GM23338 (cell line): ENCODE data around the gene APC2. TPM values are rescaled to one million over a fixed set of nuclear protein-coding genes. Genes with fewer than 3 reads are reported as not detected.

Source experiments
- ATAC-seq: fragments of 200-7000 bp; cut with Tn5 transposase; 3 replicates; pipeline ENCODE4 v1.9.1; 2020
- DNase-seq: peaks from one replicate; pipeline ENCODE4 v3.0.0-alpha.2; 2015; ENCODE audit warnings: low spot score
- H2AFZ ChIP-seq: fragments of 200-600 bp; sonication (generic); 2 replicates; pipeline ENCODE4 v1.8.0; 2016; ENCODE audit warnings: antibody characterized with exemption, mild to moderate bottlenecking, moderate library complexity
- H3F3A ChIP-seq: fragments of 200-600 bp; sonication (generic); replicated peaks from 2 replicates; pipeline ENCODE4 v1.8.0; 2017; ENCODE audit warnings: antibody characterized with exemption, mixed run types, low read depth
- H3K27ac ChIP-seq: fragments of 200-600 bp; sonication (generic); 2 replicates; pipeline ENCODE4 v1.6.1; 2016; ENCODE audit warnings: low read depth
- H3K27me3 ChIP-seq: fragments of 200-600 bp; sonication (generic); 2 replicates; pipeline ENCODE4 v1.8.0; 2016; ENCODE audit warnings: mild to moderate bottlenecking, mixed run types, moderate library complexity; ENCODE audit not compliant: insufficient read depth
- H3K36me3 ChIP-seq: fragments of 200-600 bp; sonication (generic); 2 replicates; pipeline ENCODE4 v1.8.0; 2016; ENCODE audit warnings: mild to moderate bottlenecking; ENCODE audit not compliant: insufficient read depth
- H3K4me1 ChIP-seq: fragments of 200-600 bp; sonication (generic); 2 replicates; pipeline ENCODE4 v1.8.0; 2016; ENCODE audit warnings: mild to moderate bottlenecking, moderate library complexity; ENCODE audit not compliant: insufficient read depth
- H3K4me2 ChIP-seq: fragments of 200-600 bp; sonication (generic); 2 replicates; pipeline ENCODE4 v1.7.1; 2017; ENCODE audit warnings: mixed run types
- H3K4me3 ChIP-seq: fragments of 200-600 bp; sonication (generic); 2 replicates; pipeline ENCODE4 v1.6.1; 2016; ENCODE audit warnings: mixed run types
- H3K79me2 ChIP-seq: fragments of 200-600 bp; sonication (generic); replicated peaks from 2 replicates; pipeline ENCODE4 v1.8.0; 2017; ENCODE audit warnings: mild to moderate bottlenecking; ENCODE audit not compliant: insufficient read depth
- H3K9me2 ChIP-seq: fragments of 200-600 bp; sonication (generic); 2 replicates; pipeline ENCODE4 v1.8.0; 2017; ENCODE audit not compliant: insufficient read depth
- H4K20me1 ChIP-seq: fragments of 200-600 bp; sonication (generic); replicated peaks from 2 replicates; pipeline ENCODE4 v1.8.0; 2017; ENCODE audit warnings: mild to moderate bottlenecking; ENCODE audit not compliant: insufficient read depth
- H3K27ac Mint-ChIP-seq: 2 replicates; pipeline ENCODE4 v1.8.0; 2020; ENCODE audit warnings: inconsistent platforms, mild to moderate bottlenecking, moderate library complexity, mixed read lengths
- H3K27me3 Mint-ChIP-seq: 3 replicates; pipeline ENCODE4 v1.8.0; 2022; ENCODE audit warnings: low read depth, mild to moderate bottlenecking, moderate library complexity, mixed read lengths, inconsistent platforms; ENCODE audit not compliant: insufficient read depth, poor library complexity
- H3K36me3 Mint-ChIP-seq: 3 replicates; pipeline ENCODE4 v1.8.0; 2021; ENCODE audit warnings: low read depth, mild to moderate bottlenecking, inconsistent platforms, moderate library complexity, mixed read lengths
- H3K4me1 Mint-ChIP-seq: 3 replicates; pipeline ENCODE4 v1.8.0; 2020; ENCODE audit warnings: mild to moderate bottlenecking, inconsistent platforms, mixed read lengths
- H3K4me3 Mint-ChIP-seq: 3 replicates; pipeline ENCODE4 v1.8.0; 2021; ENCODE audit warnings: moderate library complexity, mild to moderate bottlenecking, inconsistent platforms, mixed read lengths
- H3K9me3 Mint-ChIP-seq: 3 replicates; pipeline ENCODE4 v1.8.0; 2020; ENCODE audit warnings: moderate library complexity, mild to moderate bottlenecking, inconsistent platforms, mixed read lengths
- CREB1 ChIP-seq: fragments of 250-450 bp; sonication (Bioruptor Pico); IDR thresholded peaks from 2 replicates; pipeline ENCODE4 v1.5.0; 2020; ENCODE audit warnings: low read depth, mild to moderate bottlenecking, moderate library complexity
- EZH2 ChIP-seq: fragments of 200-600 bp; sonication (generic); IDR thresholded peaks from one replicate; pipeline ENCODE4 v1.8.0; 2017; ENCODE audit warnings: antibody characterized with exemption, mild to moderate bottlenecking, low read depth; ENCODE audit not compliant: unreplicated experiment
- EZH2phosphoT487 ChIP-seq: fragments of 200-600 bp; sonication (generic); IDR thresholded peaks from one replicate; pipeline ENCODE4 v1.8.1; 2018; ENCODE audit warnings: antibody characterized with exemption; ENCODE audit not compliant: unreplicated experiment
- JUNB ChIP-seq: IDR thresholded peaks from one replicate; pipeline ENCODE4 v1.6.1; 2016; ENCODE audit warnings: antibody characterized with exemption; ENCODE audit not compliant: unreplicated experiment
- NANOG ChIP-seq: IDR thresholded peaks from 2 replicates; pipeline ENCODE4 v1.6.1; 2016; ENCODE audit warnings: antibody characterized with exemption, borderline replicate concordance
- POLR2AphosphoS5 ChIP-seq: IDR thresholded peaks from 2 replicates; pipeline ENCODE4 v1.6.1; 2016; ENCODE audit warnings: antibody characterized with exemption, low read depth
- STAT1 ChIP-seq: IDR thresholded peaks from one replicate; pipeline ENCODE4 v1.6.1; 2016; ENCODE audit warnings: antibody characterized with exemption; ENCODE audit not compliant: unreplicated experiment
- ZNF114 ChIP-seq: fragments of 250-450 bp; sonication (Bioruptor Pico); IDR thresholded peaks from 2 replicates; pipeline ENCODE4 v1.5.0; 2020; ENCODE audit warnings: mild to moderate bottlenecking, moderate library complexity
- polyA plus RNA-seq: library from polyadenylated mRNA; unstranded; fragments of >200 nt; fragmentation: Nextera tagmentation; extraction: Ambion mirVana; gene quantifications from 2 replicates; pipeline ENCODE4 v1.2.1, GENCODE V29; 2016
- total RNA-seq: library from RNA; depleted of rRNA; stranded (reverse); fragments of >200 nt; shearing (Covaris generic); gene quantifications from 2 replicates; pipeline ENCODE4 v1.2.3, GENCODE V29; 2014
- TF ChIP-seq, protein P1 (sequence below), 2 experiments: fragments of 200-600 bp in 1 of 2; sonication (generic) in 1 of 2; conservative IDR thresholded peaks; 2 replicates each; pipeline versions ENCODE4 v1.5.1 to v1.6.1; 2016 to 2017; ENCODE audit warnings: antibody characterized with exemption in 2 of 2, low read depth in 2 of 2, mild to moderate bottlenecking in 2 of 2, moderate library complexity in 1 of 2
- TF ChIP-seq, protein P2 (sequence below): IDR thresholded peaks from 2 replicates; pipeline ENCODE4 v1.6.1; 2016; ENCODE audit warnings: antibody characterized with exemption

The APC2 gene
- total and polyA plus RNA-seq, 2 experiments from 2014 or later, result 1.4 to 18.3 TPM

- Histone ChIP-seq H3K4me2 (no peak overlapping the region), H2AFZ (no peak overlapping the region), H3K79me2 (peaks cover 19% of the 10 kb centered on the region), H3K4me1 (peaks cover 10% of the 10 kb centered on the region; the same call in 1 of the 2 replicates), H4K20me1 (peaks cover 30% of the 10 kb centered on the region), H3K9me2 (no peaks in the 10 kb centered on the region), H3F3A (peaks cover 23% of the 10 kb centered on the region), H3K27ac (no peak overlapping the region), H3K36me3 (0 out of 2 replicates have a peak, but pooled peaks cover 5% of the 10 kb centered on the region), H3K27me3 (peaks cover 40% of the 10 kb centered on the region), H3K4me3 (no peak overlapping the region)
- TF ChIP-seq CREB1 (CRISPR knock-in tag), result no peak
- Mint-ChIP-seq H3K36me3 (peaks cover 6% of the 10 kb centered on the region; the same call in 2 of the 3 replicates), H3K27ac (no peak overlapping the region), H3K4me3 (no peak overlapping the region), H3K9me3 (0 out of 3 replicates have a peak, but pooled peaks cover 3% of the 10 kb centered on the region), H3K27me3 (peaks cover 37% of the 10 kb centered on the region), H3K4me1 (peaks cover 10% of the 10 kb centered on the region; the same call in 2 of the 3 replicates)
- no peak for DNase-seq
- ATAC-seq, result no peak
Observed at GRCh38 chr19:1474011-1474764, 24.3 kb downstream of the APC2 start.

DNA sequence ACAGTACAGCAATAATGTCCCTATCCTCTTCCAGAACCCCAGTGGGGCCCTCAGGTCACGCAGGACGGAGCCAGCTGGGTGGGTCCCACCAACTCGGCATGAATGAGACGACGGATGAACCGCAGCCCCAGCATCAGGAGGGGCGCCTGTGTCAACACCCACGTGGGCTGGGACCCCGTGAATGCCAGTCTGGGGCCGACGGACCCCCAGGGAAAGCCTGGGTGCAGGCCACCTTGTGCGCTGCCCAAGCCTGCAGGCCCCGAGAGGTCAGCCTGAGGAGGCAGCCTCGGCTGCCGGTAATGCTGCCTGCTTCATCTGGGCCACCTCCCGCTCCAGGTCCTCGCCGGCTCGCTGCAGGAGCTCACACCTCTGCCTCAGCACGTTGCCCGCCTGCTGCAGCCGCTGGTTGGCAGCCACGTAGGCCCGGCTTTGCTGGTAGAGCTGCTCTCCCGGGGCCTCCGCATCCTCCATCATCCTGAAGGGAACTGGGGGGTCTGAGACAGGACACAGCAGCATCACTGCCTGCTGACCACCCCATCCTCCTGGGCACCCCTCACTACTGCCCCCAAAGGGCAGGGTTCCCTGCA is 24.9 kb downstream of the APC2 start:
- no peak overlapping the region for H3K4me3 ChIP-seq
- TF ChIP-seq, protein P1, sequence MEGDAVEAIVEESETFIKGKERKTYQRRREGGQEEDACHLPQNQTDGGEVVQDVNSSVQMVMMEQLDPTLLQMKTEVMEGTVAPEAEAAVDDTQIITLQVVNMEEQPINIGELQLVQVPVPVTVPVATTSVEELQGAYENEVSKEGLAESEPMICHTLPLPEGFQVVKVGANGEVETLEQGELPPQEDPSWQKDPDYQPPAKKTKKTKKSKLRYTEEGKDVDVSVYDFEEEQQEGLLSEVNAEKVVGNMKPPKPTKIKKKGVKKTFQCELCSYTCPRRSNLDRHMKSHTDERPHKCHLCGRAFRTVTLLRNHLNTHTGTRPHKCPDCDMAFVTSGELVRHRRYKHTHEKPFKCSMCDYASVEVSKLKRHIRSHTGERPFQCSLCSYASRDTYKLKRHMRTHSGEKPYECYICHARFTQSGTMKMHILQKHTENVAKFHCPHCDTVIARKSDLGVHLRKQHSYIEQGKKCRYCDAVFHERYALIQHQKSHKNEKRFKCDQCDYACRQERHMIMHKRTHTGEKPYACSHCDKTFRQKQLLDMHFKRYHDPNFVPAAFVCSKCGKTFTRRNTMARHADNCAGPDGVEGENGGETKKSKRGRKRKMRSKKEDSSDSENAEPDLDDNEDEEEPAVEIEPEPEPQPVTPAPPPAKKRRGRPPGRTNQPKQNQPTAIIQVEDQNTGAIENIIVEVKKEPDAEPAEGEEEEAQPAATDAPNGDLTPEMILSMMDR (conservative IDR thresholded peaks at IDR 0.05; ENCODE audit: low read depth in 2 of 2), result peak in 1 of 2 experiments; percentile 20; a peak in 1 of 4 replicates
- no peak for TF ChIP-seq EZH2phosphoT487
- H3F3A ChIP-seq, result peaks cover 25% of the 10 kb centered on the region
- H3K4me1 ChIP-seq, result peaks cover 10% of the 10 kb centered on the region; the same call in 1 of the 2 replicates
- ATAC-seq, result no peak
- H3K27me3 ChIP-seq, result peaks cover 35% of the 10 kb centered on the region
- H3K27ac Mint-ChIP-seq, result no peak overlapping the region
- H3K4me1 Mint-ChIP-seq, result peaks cover 10% of the 10 kb centered on the region; the same call in 2 of the 3 replicates
- no peak overlapping the region for H2AFZ ChIP-seq
- H3K36me3 Mint-ChIP-seq, result peaks cover 6% of the 10 kb centered on the region; the same call in 2 of the 3 replicates
- H3K36me3 ChIP-seq, result 0 out of 2 replicates have a peak, but pooled peaks cover 5% of the 10 kb centered on the region
- H3K79me2 ChIP-seq, result peaks cover 19% of the 10 kb centered on the region
- no peaks in the 10 kb centered on the region for H3K9me2 ChIP-seq
- no peak overlapping the region for H3K4me2 ChIP-seq
- peaks cover 30% of the 10 kb centered on the region for H4K20me1 ChIP-seq
- no peak for DNase-seq
- 0 out of 3 replicates have a peak, but pooled peaks cover 3% of the 10 kb centered on the region for H3K9me3 Mint-ChIP-seq
- peaks cover 37% of the 10 kb centered on the region for H3K27me3 Mint-ChIP-seq
- H3K27ac ChIP-seq, result no peak overlapping the region
- H3K4me3 Mint-ChIP-seq, result no peak overlapping the region

- DNase-seq (no peak), ATAC-seq (no peak)
- H3K27ac Mint-ChIP-seq, result no peak overlapping the region
- Histone ChIP-seq H3K4me3 (no peak overlapping the region), H3F3A (peaks cover 27% of the 10 kb centered on the region), H3K36me3 (0 out of 2 replicates have a peak, but pooled peaks cover 5% of the 10 kb centered on the region), H2AFZ (no peak overlapping the region), H3K9me2 (no peaks in the 10 kb centered on the region), H4K20me1 (peaks cover 30% of the 10 kb centered on the region), H3K4me1 (peaks cover 10% of the 10 kb centered on the region; the same call in 1 of the 2 replicates), H3K4me2 (no peak overlapping the region), H3K27me3 (peaks cover 25% of the 10 kb centered on the region), H3K27ac (no peak overlapping the region), H3K79me2 (peaks cover 19% of the 10 kb centered on the region)
- peaks cover 3% of the 10 kb centered on the region; the same call in 1 of the 3 replicates for H3K9me3 Mint-ChIP-seq
- peaks cover 8% of the 10 kb centered on the region for H3K4me1 Mint-ChIP-seq
- no peak overlapping the region for H3K4me3 Mint-ChIP-seq
- H3K27me3 Mint-ChIP-seq, result peaks cover 29% of the 10 kb centered on the region
- peaks cover 6% of the 10 kb centered on the region; the same call in 2 of the 3 replicates for H3K36me3 Mint-ChIP-seq
- no peak for TF ChIP-seq JUNB
- no peak for TF ChIP-seq ZNF114 (CRISPR knock-in tag)
- TF ChIP-seq, protein P2, sequence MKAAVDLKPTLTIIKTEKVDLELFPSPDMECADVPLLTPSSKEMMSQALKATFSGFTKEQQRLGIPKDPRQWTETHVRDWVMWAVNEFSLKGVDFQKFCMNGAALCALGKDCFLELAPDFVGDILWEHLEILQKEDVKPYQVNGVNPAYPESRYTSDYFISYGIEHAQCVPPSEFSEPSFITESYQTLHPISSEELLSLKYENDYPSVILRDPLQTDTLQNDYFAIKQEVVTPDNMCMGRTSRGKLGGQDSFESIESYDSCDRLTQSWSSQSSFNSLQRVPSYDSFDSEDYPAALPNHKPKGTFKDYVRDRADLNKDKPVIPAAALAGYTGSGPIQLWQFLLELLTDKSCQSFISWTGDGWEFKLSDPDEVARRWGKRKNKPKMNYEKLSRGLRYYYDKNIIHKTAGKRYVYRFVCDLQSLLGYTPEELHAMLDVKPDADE, result no peak
- TF ChIP-seq POLR2AphosphoS5, result no peak
- no peak for TF ChIP-seq STAT1
- no peak for TF ChIP-seq EZH2
- TF ChIP-seq, protein P1 (conservative IDR thresholded peaks at IDR 0.05; ENCODE audit: low read depth in 2 of 2), result no peak
- no peak for TF ChIP-seq NANOG
Observed at GRCh38 chr19:1475751-1476437, 26.0 kb downstream of the APC2 start.
